HEK293 (cell line): ENCODE measurements around the gene KCNIP4.

Source experiments
- CTCF ChIA-PET: fragments of 350-600 bp; formaldehyde crosslinking; extraction: SDS; loops from one replicate; lab custom pipeline; 2021; ENCODE audit warnings: antibody characterized with exemption; lab: Yijun Ruan, JAX
- POLR2A ChIA-PET: fragments of 300-600 bp; formaldehyde crosslinking; extraction: SDS; loops from one replicate; lab custom pipeline; 2020; ENCODE audit warnings: antibody characterized with exemption, inconsistent platforms; lab: Yijun Ruan, JAX
- H3K27ac ChIP-seq: fragments of 200-500 bp; sonication (Bioruptor generic); 2 replicates; pipeline ENCODE4 v1.5.1; 2014; ENCODE audit warnings: low read depth, low read length, control low read depth, inconsistent platforms; ENCODE audit errors: extremely low read depth
- H3K36me3 ChIP-seq, 2 experiments: fragments of 200-500 bp in 1 of 2; sonication (Bioruptor generic) in 1 of 2; 1 replicate in 1 of 2; 2 replicates in 1 of 2; pipeline ENCODE4 v1.5.1; 2014 to 2017; ENCODE audit warnings: inconsistent platforms in 2 of 2, low read length in 2 of 2; ENCODE audit not compliant: control insufficient read depth in 2 of 2, insufficient read depth in 1 of 2
- H3K4me1 ChIP-seq: fragments of 200-500 bp; sonication (Bioruptor generic); 2 replicates; pipeline ENCODE4 v1.5.1; 2014; ENCODE audit warnings: mild to moderate bottlenecking, low read length, inconsistent platforms; ENCODE audit not compliant: control insufficient read depth, insufficient read depth
- H3K4me3 ChIP-seq: 2 replicates; pipeline ENCODE4 v1.5.1; 2011; ENCODE audit warnings: low read depth, mild to moderate bottlenecking, control low read depth, low read length, moderate library complexity
- H3K9me3 ChIP-seq: fragments of 200-500 bp; sonication (Bioruptor generic); 2 replicates; pipeline ENCODE4 v1.5.1; 2014; ENCODE audit warnings: low read depth, low read length, inconsistent platforms; ENCODE audit not compliant: control insufficient read depth, insufficient read depth
- INSM2 ChIP-seq: fragments of 450-650 bp; formaldehyde crosslinking; IDR thresholded peaks from 2 replicates; pipeline ENCODE4 v1.5.1; 2016; ENCODE audit warnings: missing biosample characterization, missing genetic modification characterization
- SALL2 ChIP-seq: fragments of 450-650 bp; formaldehyde crosslinking; IDR thresholded peaks from 2 replicates; pipeline ENCODE4 v1.5.0; 2017; ENCODE audit warnings: missing biosample characterization, mild to moderate bottlenecking, missing genetic modification characterization, borderline replicate concordance
- SCRT1 ChIP-seq: fragments of 450-650 bp; formaldehyde crosslinking; IDR thresholded peaks from 2 replicates; pipeline ENCODE4 v1.5.1; 2016; ENCODE audit warnings: missing biosample characterization, missing genetic modification characterization, borderline replicate concordance
- SP7 ChIP-seq: fragments of 450-650 bp; formaldehyde crosslinking; IDR thresholded peaks from 2 replicates; pipeline ENCODE4 v1.5.1; 2016; ENCODE audit warnings: missing biosample characterization, missing genetic modification characterization
- ZBTB17 ChIP-seq: fragments of 450-650 bp; formaldehyde crosslinking; IDR thresholded peaks from 2 replicates; pipeline ENCODE4 v1.5.1; 2016; ENCODE audit warnings: missing biosample characterization, missing genetic modification characterization
- ZBTB8A ChIP-seq: fragments of 450-650 bp; formaldehyde crosslinking; IDR thresholded peaks from 2 replicates; pipeline ENCODE4 v1.5.1; 2016; ENCODE audit warnings: missing biosample characterization, missing genetic modification characterization
- ZNF132 ChIP-seq: fragments of 450-650 bp; formaldehyde crosslinking; IDR thresholded peaks from 2 replicates; pipeline ENCODE4 v1.5.1; 2017; ENCODE audit warnings: missing biosample characterization, missing genetic modification characterization, borderline replicate concordance
- ZNF157 ChIP-seq: fragments of 450-650 bp; formaldehyde crosslinking; IDR thresholded peaks from 2 replicates; pipeline ENCODE4 v1.5.1; 2016; ENCODE audit warnings: missing biosample characterization, missing genetic modification characterization
- ZNF214 ChIP-seq: fragments of 450-650 bp; formaldehyde crosslinking; IDR thresholded peaks from 2 replicates; pipeline ENCODE4 v1.5.1; 2017; ENCODE audit warnings: missing biosample characterization, mild to moderate bottlenecking, missing genetic modification characterization, borderline replicate concordance
- ZNF223 ChIP-seq: fragments of 450-650 bp; formaldehyde crosslinking; IDR thresholded peaks from 2 replicates; pipeline ENCODE4 v1.5.1; 2016; ENCODE audit warnings: missing biosample characterization, missing genetic modification characterization
- ZNF341 ChIP-seq: fragments of 450-650 bp; formaldehyde crosslinking; IDR thresholded peaks from 2 replicates; pipeline ENCODE4; 2016; ENCODE audit warnings: low read depth, missing biosample characterization, missing genetic modification characterization
- ZNF555 ChIP-seq: fragments of 450-650 bp; formaldehyde crosslinking; conservative IDR thresholded peaks from 2 replicates; pipeline ENCODE4 v1.5.1; 2017; ENCODE audit warnings: missing biosample characterization, mild to moderate bottlenecking, missing genetic modification characterization, inconsistent platforms
- ZNF558 ChIP-seq: fragments of 450-650 bp; formaldehyde crosslinking; IDR thresholded peaks from 2 replicates; pipeline ENCODE4 v1.5.1; 2016; ENCODE audit warnings: missing biosample characterization, missing genetic modification characterization
- ZNF621 ChIP-seq: fragments of 450-650 bp; formaldehyde crosslinking; IDR thresholded peaks from 2 replicates; pipeline ENCODE4 v1.5.1; 2017; ENCODE audit warnings: missing biosample characterization, missing genetic modification characterization
- ZNF76 ChIP-seq: fragments of 450-650 bp; formaldehyde crosslinking; IDR thresholded peaks from 2 replicates; pipeline ENCODE4; 2016; ENCODE audit warnings: low read depth, missing biosample characterization, missing genetic modification characterization, borderline replicate concordance
- ZNF792 ChIP-seq: fragments of 450-650 bp; formaldehyde crosslinking; IDR thresholded peaks from 2 replicates; pipeline ENCODE4 v1.5.1; 2016; ENCODE audit warnings: missing biosample characterization, missing genetic modification characterization
- TF ChIP-seq, protein P1 (sequence below): fragments of 450-650 bp; formaldehyde crosslinking; IDR thresholded peaks from 2 replicates; pipeline ENCODE4 v1.5.0; 2017; ENCODE audit warnings: missing biosample characterization, missing genetic modification characterization, borderline replicate concordance
- TF ChIP-seq, protein P2 (sequence below): fragments of 450-650 bp; formaldehyde crosslinking; IDR thresholded peaks from 2 replicates; pipeline ENCODE4 v1.5.1; 2016; ENCODE audit warnings: missing biosample characterization, missing genetic modification characterization
- TF ChIP-seq, protein P3 (sequence below): fragments of 450-650 bp; formaldehyde crosslinking; IDR thresholded peaks from 2 replicates; pipeline ENCODE4 v1.5.1; 2017; ENCODE audit warnings: missing biosample characterization, missing genetic modification characterization

KCNIP4 gene

DNA sequence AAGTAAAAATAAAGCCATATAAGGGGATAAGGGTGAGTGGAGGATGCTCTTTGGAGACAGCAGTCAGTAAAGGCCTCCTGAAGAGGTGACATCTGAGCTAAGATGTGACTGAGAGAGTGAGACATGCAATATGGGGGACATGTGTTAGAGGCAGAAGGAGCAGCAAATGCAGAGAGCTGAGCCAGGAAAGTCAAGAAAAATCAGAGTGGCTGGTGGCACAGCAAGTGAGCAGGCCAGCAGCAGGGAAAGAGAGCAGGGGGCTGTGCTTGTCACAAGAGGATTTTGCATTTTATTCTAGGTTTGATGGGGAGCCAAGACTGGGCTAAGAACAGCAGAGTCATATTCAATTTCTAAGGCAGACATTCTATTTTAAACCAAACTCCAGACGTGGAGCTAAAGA is 394.5 kb downstream of the KCNIP4 start:
- H3K9me3 ChIP-seq, result no peaks in the 10 kb centered on the region
- H3K36me3 ChIP-seq, result no peaks in the 10 kb centered on the region
- no peak overlapping the region for H3K27ac ChIP-seq
- no peak overlapping the region for H3K4me3 ChIP-seq
- TF ChIP-seq, protein P1, sequence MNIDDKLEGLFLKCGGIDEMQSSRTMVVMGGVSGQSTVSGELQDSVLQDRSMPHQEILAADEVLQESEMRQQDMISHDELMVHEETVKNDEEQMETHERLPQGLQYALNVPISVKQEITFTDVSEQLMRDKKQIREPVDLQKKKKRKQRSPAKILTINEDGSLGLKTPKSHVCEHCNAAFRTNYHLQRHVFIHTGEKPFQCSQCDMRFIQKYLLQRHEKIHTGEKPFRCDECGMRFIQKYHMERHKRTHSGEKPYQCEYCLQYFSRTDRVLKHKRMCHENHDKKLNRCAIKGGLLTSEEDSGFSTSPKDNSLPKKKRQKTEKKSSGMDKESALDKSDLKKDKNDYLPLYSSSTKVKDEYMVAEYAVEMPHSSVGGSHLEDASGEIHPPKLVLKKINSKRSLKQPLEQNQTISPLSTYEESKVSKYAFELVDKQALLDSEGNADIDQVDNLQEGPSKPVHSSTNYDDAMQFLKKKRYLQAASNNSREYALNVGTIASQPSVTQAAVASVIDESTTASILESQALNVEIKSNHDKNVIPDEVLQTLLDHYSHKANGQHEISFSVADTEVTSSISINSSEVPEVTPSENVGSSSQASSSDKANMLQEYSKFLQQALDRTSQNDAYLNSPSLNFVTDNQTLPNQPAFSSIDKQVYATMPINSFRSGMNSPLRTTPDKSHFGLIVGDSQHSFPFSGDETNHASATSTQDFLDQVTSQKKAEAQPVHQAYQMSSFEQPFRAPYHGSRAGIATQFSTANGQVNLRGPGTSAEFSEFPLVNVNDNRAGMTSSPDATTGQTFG (tag by site-specific recombination), result no peak
- TF ChIP-seq SCRT1 (tag by site-specific recombination) (no peak), ZNF157 (tag by site-specific recombination) (no peak), ZNF76 (tag by site-specific recombination) (no peak), SALL2 (tag by site-specific recombination) (no peak), ZNF555 (tag by site-specific recombination) (no peak), ZNF621 (tag by site-specific recombination) (no peak), ZNF132 (tag by site-specific recombination) (no peak)
- no peaks in the 10 kb centered on the region for H3K4me1 ChIP-seq
- ChIA-PET POLR2A (no interaction called here), CTCF (interaction anchor here (1.4 kb wide), 2 partner anchors 47 to 211 kb away, joined by 3 to 4 read pairs; no protein-coding TSS in a partner anchor)

GRCh38 chr4:21552455-21552854 is 396.1 kb downstream of the KCNIP4 start:
- H3K27ac ChIP-seq, result no peak overlapping the region
- H3K36me3 ChIP-seq, result no peaks in the 10 kb centered on the region
- TF ChIP-seq ZNF223 (no peak), SP7 (tag by site-specific recombination) (no peak), ZBTB17 (tag by site-specific recombination) (no peak), ZNF214 (no peak), ZNF792 (tag by site-specific recombination) (no peak), ZNF341 (tag by site-specific recombination) (no peak), ZNF558 (tag by site-specific recombination) (no peak), INSM2 (tag by site-specific recombination) (no peak), ZBTB8A (no peak)
- TF ChIP-seq, protein P2, sequence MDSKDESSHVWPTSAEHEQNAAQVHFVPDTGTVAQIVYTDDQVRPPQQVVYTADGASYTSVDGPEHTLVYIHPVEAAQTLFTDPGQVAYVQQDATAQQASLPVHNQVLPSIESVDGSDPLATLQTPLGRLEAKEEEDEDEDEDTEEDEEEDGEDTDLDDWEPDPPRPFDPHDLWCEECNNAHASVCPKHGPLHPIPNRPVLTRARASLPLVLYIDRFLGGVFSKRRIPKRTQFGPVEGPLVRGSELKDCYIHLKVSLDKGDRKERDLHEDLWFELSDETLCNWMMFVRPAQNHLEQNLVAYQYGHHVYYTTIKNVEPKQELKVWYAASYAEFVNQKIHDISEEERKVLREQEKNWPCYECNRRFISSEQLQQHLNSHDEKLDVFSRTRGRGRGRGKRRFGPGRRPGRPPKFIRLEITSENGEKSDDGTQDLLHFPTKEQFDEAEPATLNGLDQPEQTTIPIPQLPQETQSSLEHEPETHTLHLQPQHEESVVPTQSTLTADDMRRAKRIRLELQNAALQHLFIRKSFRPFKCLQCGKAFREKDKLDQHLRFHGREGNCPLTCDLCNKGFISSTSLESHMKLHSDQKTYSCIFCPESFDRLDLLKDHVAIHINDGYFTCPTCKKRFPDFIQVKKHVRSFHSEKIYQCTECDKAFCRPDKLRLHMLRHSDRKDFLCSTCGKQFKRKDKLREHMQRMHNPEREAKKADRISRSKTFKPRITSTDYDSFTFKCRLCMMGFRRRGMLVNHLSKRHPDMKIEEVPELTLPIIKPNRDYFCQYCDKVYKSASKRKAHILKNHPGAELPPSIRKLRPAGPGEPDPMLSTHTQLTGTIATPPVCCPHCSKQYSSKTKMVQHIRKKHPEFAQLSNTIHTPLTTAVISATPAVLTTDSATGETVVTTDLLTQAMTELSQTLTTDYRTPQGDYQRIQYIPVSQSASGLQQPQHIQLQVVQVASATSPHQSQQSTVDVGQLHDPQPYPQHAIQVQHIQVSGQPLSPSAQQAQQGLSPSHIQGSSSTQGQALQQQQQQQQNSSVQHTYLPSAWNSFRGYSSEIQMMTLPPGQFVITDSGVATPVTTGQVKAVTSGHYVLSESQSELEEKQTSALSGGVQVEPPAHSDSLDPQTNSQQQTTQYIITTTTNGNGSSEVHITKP, result no peak
- TF ChIP-seq, protein P3, sequence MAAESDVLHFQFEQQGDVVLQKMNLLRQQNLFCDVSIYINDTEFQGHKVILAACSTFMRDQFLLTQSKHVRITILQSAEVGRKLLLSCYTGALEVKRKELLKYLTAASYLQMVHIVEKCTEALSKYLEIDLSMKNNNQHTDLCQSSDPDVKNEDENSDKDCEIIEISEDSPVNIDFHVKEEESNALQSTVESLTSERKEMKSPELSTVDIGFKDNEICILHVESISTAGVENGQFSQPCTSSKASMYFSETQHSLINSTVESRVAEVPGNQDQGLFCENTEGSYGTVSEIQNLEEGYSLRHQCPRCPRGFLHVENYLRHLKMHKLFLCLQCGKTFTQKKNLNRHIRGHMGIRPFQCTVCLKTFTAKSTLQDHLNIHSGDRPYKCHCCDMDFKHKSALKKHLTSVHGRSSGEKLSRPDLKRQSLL (tag by site-specific recombination), result no peak
- H3K4me1 ChIP-seq, result no peaks in the 10 kb centered on the region
- CTCF ChIA-PET, result no interaction called here
- H3K4me3 ChIP-seq, result no peak overlapping the region
- POLR2A ChIA-PET, result no interaction called here
- H3K9me3 ChIP-seq, result no peaks in the 10 kb centered on the region
